ENCODE data around the gene PLA2R1. TPM values are rescaled to one million over a fixed set of nuclear protein-coding genes. Genes with fewer than 3 reads are reported as not detected.

Gene PLA2R1
- polyA plus RNA-seq, 4 donors = 3.3 to 24.6 (median 4.3) TPM

- Histone ChIP-seq H3K27ac (ENCODE audit: low read depth in 1 of 3, low read length in 2 of 3) (no peak overlapping the region), H3K4me1 (ENCODE audit: control insufficient read depth in 3 of 3, insufficient read depth in 2 of 3, low read depth in 1 of 3, low read length in 2 of 3) (no peaks in the 10 kb centered on the region), H3K27me3 (ENCODE audit: control insufficient read depth in 3 of 3, insufficient read depth in 3 of 3, low read length in 3 of 3) (no peaks in the 10 kb centered on the region), H3K9me3 (ENCODE audit: control insufficient read depth in 2 of 2, insufficient read depth in 1 of 2, low read depth in 1 of 2, low read length in 1 of 2) (no peaks in the 10 kb centered on the region), H3K36me3 (ENCODE audit: control insufficient read depth in 3 of 3, insufficient read depth in 2 of 3, low read depth in 1 of 3, low read length in 3 of 3) (no peaks in the 10 kb centered on the region), H3K4me3 (ENCODE audit: low read depth in 1 of 3, low read length in 3 of 3) (no peak overlapping the region)
- FAIRE-seq (no peak), DNase-seq (peak; percentile 79 to 83)
- 9 to 25% (median 12%) methylated on average over 17 of the region's 17 CpGs for WGBS, 3 donors
Measured at GRCh38 chr2:159921752-159922404, 140.5 kb downstream of the PLA2R1 start.

- WGBS, 3 donors = 90 to 93% (median 92%) methylated on average over 2 of the region's 2 CpGs
- no peak overlapping the region for H3K27ac ChIP-seq (ENCODE audit: low read depth in 1 of 3, low read length in 2 of 3)
- no peak overlapping the region for H3K4me3 ChIP-seq (ENCODE audit: low read depth in 1 of 3, low read length in 3 of 3)
- no peaks in the 10 kb centered on the region for H3K27me3 ChIP-seq (ENCODE audit: control insufficient read depth in 3 of 3, insufficient read depth in 3 of 3, low read length in 3 of 3)
- H3K36me3 ChIP-seq (ENCODE audit: control insufficient read depth in 3 of 3, insufficient read depth in 2 of 3, low read depth in 1 of 3, low read length in 3 of 3) = no peaks in the 10 kb centered on the region
- H3K4me1 ChIP-seq (ENCODE audit: control insufficient read depth in 3 of 3, insufficient read depth in 2 of 3, low read depth in 1 of 3, low read length in 2 of 3) = no peaks in the 10 kb centered on the region
- no peak for DNase-seq
- no peak for FAIRE-seq
- H3K9me3 ChIP-seq (ENCODE audit: control insufficient read depth in 2 of 2, insufficient read depth in 1 of 2, low read depth in 1 of 2, low read length in 1 of 2) = no peaks in the 10 kb centered on the region
Measured at GRCh38 chr2:159916511-159916910, 145.9 kb downstream of the PLA2R1 start.

- H3K27me3 ChIP-seq (ENCODE audit: control insufficient read depth in 3 of 3, insufficient read depth in 3 of 3, low read length in 3 of 3) = no peaks in the 10 kb centered on the region
- H3K36me3 ChIP-seq (ENCODE audit: control insufficient read depth in 3 of 3, insufficient read depth in 2 of 3, low read depth in 1 of 3, low read length in 3 of 3) = no peaks in the 10 kb centered on the region
- no peak overlapping the region for H3K27ac ChIP-seq (ENCODE audit: low read depth in 1 of 3, low read length in 2 of 3)
- no peak for DNase-seq
- H3K4me3 ChIP-seq (ENCODE audit: low read depth in 1 of 3, low read length in 3 of 3) = no peak overlapping the region
- peaks cover 0 to 3% (median 0%) of the 10 kb centered on the region in 3 donors for H3K4me1 ChIP-seq (ENCODE audit: control insufficient read depth in 3 of 3, insufficient read depth in 2 of 3, low read depth in 1 of 3, low read length in 2 of 3)
- 91 to 98% (median 96%) methylated on average over 2 of the region's 2 CpGs for WGBS, 3 donors
- H3K9me3 ChIP-seq (ENCODE audit: control insufficient read depth in 2 of 2, insufficient read depth in 1 of 2, low read depth in 1 of 2, low read length in 1 of 2) = no peaks in the 10 kb centered on the region
- FAIRE-seq = no peak
Measured at GRCh38 chr2:159913900-159914299, 148.5 kb downstream of the PLA2R1 start.

- H3K27ac ChIP-seq (ENCODE audit: low read depth in 1 of 3, low read length in 2 of 3) = no peak overlapping the region
- no peaks in the 10 kb centered on the region for H3K9me3 ChIP-seq (ENCODE audit: control insufficient read depth in 2 of 2, insufficient read depth in 1 of 2, low read depth in 1 of 2, low read length in 1 of 2)
- peaks cover 0 to 3% (median 0%) of the 10 kb centered on the region in 3 donors for H3K4me1 ChIP-seq (ENCODE audit: control insufficient read depth in 3 of 3, insufficient read depth in 2 of 3, low read depth in 1 of 3, low read length in 2 of 3)
- FAIRE-seq = no peak
- WGBS, 3 donors = 89 to 93% (median 92%) methylated on average over 4 of the region's 4 CpGs
- no peak for DNase-seq
- no peak overlapping the region for H3K4me3 ChIP-seq (ENCODE audit: low read depth in 1 of 3, low read length in 3 of 3)
- H3K27me3 ChIP-seq (ENCODE audit: control insufficient read depth in 3 of 3, insufficient read depth in 3 of 3, low read length in 3 of 3) = no peaks in the 10 kb centered on the region
- H3K36me3 ChIP-seq (ENCODE audit: control insufficient read depth in 3 of 3, insufficient read depth in 2 of 3, low read depth in 1 of 3, low read length in 3 of 3) = no peaks in the 10 kb centered on the region
Measured at GRCh38 chr2:159912580-159912979, 149.8 kb downstream of the PLA2R1 start.

GRCh38 chr2:159910951-159911350, 151.5 kb downstream of the PLA2R1 start:
- Histone ChIP-seq H3K27ac (ENCODE audit: low read depth in 1 of 3, low read length in 2 of 3) (no peak overlapping the region), H3K9me3 (ENCODE audit: control insufficient read depth in 2 of 2, insufficient read depth in 1 of 2, low read depth in 1 of 2, low read length in 1 of 2) (no peaks in the 10 kb centered on the region), H3K4me3 (ENCODE audit: low read depth in 1 of 3, low read length in 3 of 3) (no peak overlapping the region), H3K4me1 (ENCODE audit: control insufficient read depth in 3 of 3, insufficient read depth in 2 of 3, low read depth in 1 of 3, low read length in 2 of 3) (peaks cover 0 to 14% (median 0%) of the 10 kb centered on the region in 3 donors), H3K36me3 (ENCODE audit: control insufficient read depth in 3 of 3, insufficient read depth in 2 of 3, low read depth in 1 of 3, low read length in 3 of 3) (no peaks in the 10 kb centered on the region), H3K27me3 (ENCODE audit: control insufficient read depth in 3 of 3, insufficient read depth in 3 of 3, low read length in 3 of 3) (no peaks in the 10 kb centered on the region)
- no peak for FAIRE-seq
- peak; percentile 66 to 70 for DNase-seq
- WGBS, 3 donors = 10 to 33% (median 23%) methylated on average over 2 of the region's 2 CpGs

GRCh38 chr2:159908623-159909022, 153.8 kb downstream of the PLA2R1 start:
- H3K9me3 ChIP-seq (ENCODE audit: control insufficient read depth in 2 of 2, insufficient read depth in 1 of 2, low read depth in 1 of 2, low read length in 1 of 2) = no peaks in the 10 kb centered on the region
- no peak for FAIRE-seq
- H3K27ac ChIP-seq (ENCODE audit: low read depth in 1 of 3, low read length in 2 of 3) = no peak overlapping the region
- 71 to 88% (median 75%) methylated on average over 2 of the region's 2 CpGs for WGBS, 3 donors
- no peaks in the 10 kb centered on the region for H3K27me3 ChIP-seq (ENCODE audit: control insufficient read depth in 3 of 3, insufficient read depth in 3 of 3, low read length in 3 of 3)
- no peak overlapping the region for H3K4me3 ChIP-seq (ENCODE audit: low read depth in 1 of 3, low read length in 3 of 3)
- no peak for DNase-seq
- H3K36me3 ChIP-seq (ENCODE audit: control insufficient read depth in 3 of 3, insufficient read depth in 2 of 3, low read depth in 1 of 3, low read length in 3 of 3) = no peaks in the 10 kb centered on the region
- H3K4me1 ChIP-seq (ENCODE audit: control insufficient read depth in 3 of 3, insufficient read depth in 2 of 3, low read depth in 1 of 3, low read length in 2 of 3) = peaks cover 0 to 26% (median 4%) of the 10 kb centered on the region in 3 donors

- WGBS, 3 donors = 4 to 60% (median 30%) methylated on average over 1 of the region's 1 CpG
- FAIRE-seq (no peak), DNase-seq (peak in 1 of 2 donors; percentile 32)
- Histone ChIP-seq H3K9me3 (ENCODE audit: control insufficient read depth in 2 of 2, insufficient read depth in 1 of 2, low read depth in 1 of 2, low read length in 1 of 2) (no peaks in the 10 kb centered on the region), H3K4me3 (ENCODE audit: low read depth in 1 of 3, low read length in 3 of 3) (no peak overlapping the region), H3K36me3 (ENCODE audit: control insufficient read depth in 3 of 3, insufficient read depth in 2 of 3, low read depth in 1 of 3, low read length in 3 of 3) (peaks cover 0 to under 1% (median 0%) of the 10 kb centered on the region in 3 donors), H3K27ac (ENCODE audit: low read depth in 1 of 3, low read length in 2 of 3) (no peak overlapping the region), H3K4me1 (ENCODE audit: control insufficient read depth in 3 of 3, insufficient read depth in 2 of 3, low read depth in 1 of 3, low read length in 2 of 3) (peaks cover 0 to 33% (median 4%) of the 10 kb centered on the region in 3 donors), H3K27me3 (ENCODE audit: control insufficient read depth in 3 of 3, insufficient read depth in 3 of 3, low read length in 3 of 3) (no peaks in the 10 kb centered on the region)
Measured at GRCh38 chr2:159907909-159908308, 154.5 kb downstream of the PLA2R1 start.

GRCh38 chr2:159905926-159906714, 156.3 kb downstream of the PLA2R1 start:
- no peaks in the 10 kb centered on the region for H3K9me3 ChIP-seq (ENCODE audit: control insufficient read depth in 2 of 2, insufficient read depth in 1 of 2, low read depth in 1 of 2, low read length in 1 of 2)
- peaks cover 0 to 35% (median 7%) of the 10 kb centered on the region in 3 donors for H3K4me1 ChIP-seq (ENCODE audit: control insufficient read depth in 3 of 3, insufficient read depth in 2 of 3, low read depth in 1 of 3, low read length in 2 of 3)
- H3K36me3 ChIP-seq (ENCODE audit: control insufficient read depth in 3 of 3, insufficient read depth in 2 of 3, low read depth in 1 of 3, low read length in 3 of 3) = peaks cover 0 to 5% (median 0%) of the 10 kb centered on the region in 3 donors
- H3K4me3 ChIP-seq (ENCODE audit: low read depth in 1 of 3, low read length in 3 of 3) = no peak overlapping the region
- 20 to 60% (median 44%) methylated on average over 7 of the region's 7 CpGs for WGBS, 3 donors
- FAIRE-seq (no peak), DNase-seq (peak; percentile 84 to 85)
- peak overlapping the region; percentile 28 to 94 (median 90) for H3K27ac ChIP-seq (ENCODE audit: low read depth in 1 of 3, low read length in 2 of 3)
- H3K27me3 ChIP-seq (ENCODE audit: control insufficient read depth in 3 of 3, insufficient read depth in 3 of 3, low read length in 3 of 3) = no peaks in the 10 kb centered on the region
